ENCODE data around the gene UNC79. TPM values are rescaled to one million over a fixed set of nuclear protein-coding genes. Genes with fewer than 3 reads are reported as not detected.

Gene UNC79
- total RNA-seq, 4 donors from 2014 or later: 0.06 to 0.24 (median 0.19) TPM; not detected in 1

- DNase-seq (ENCODE audit: low spot score) (no peak), ATAC-seq (ENCODE audit: low FRiP score) (no peak)
- no peak for TF ChIP-seq CTCF (IDR thresholded peaks at IDR 0.05)
Observed at GRCh38 chr14:93729993-93730392, 299.3 kb downstream of the UNC79 start.

GRCh38 chr14:93731753-93732152 lies 301.0 kb downstream of the UNC79 start:
- DNase-seq (ENCODE audit: low spot score) (no peak), ATAC-seq (ENCODE audit: low FRiP score) (no peak)
- TF ChIP-seq CTCF (IDR thresholded peaks at IDR 0.05): no peak

- DNase-seq (ENCODE audit: low spot score) (no peak), ATAC-seq (ENCODE audit: low FRiP score) (no peak)
- TF ChIP-seq CTCF (IDR thresholded peaks at IDR 0.05): no peak
Observed at GRCh38 chr14:93732524-93732923, 301.8 kb downstream of the UNC79 start.

- DNase-seq (ENCODE audit: low spot score) (no peak), ATAC-seq (ENCODE audit: low FRiP score) (no peak)
- no peak for TF ChIP-seq CTCF (IDR thresholded peaks at IDR 0.05)
Observed at GRCh38 chr14:93733231-93733630, 302.5 kb downstream of the UNC79 start.

- no peak for ATAC-seq (ENCODE audit: low FRiP score)
- no peak for DNase-seq (ENCODE audit: low spot score)
- TF ChIP-seq CTCF (IDR thresholded peaks at IDR 0.05): no peak
Observed at GRCh38 chr14:93733631-93734030, 302.9 kb downstream of the UNC79 start.

- DNase-seq (ENCODE audit: low spot score): no peak
- TF ChIP-seq CTCF (IDR thresholded peaks at IDR 0.05): no peak
- ATAC-seq (ENCODE audit: low FRiP score): no peak
Observed at GRCh38 chr14:93734086-93734822, 303.5 kb downstream of the UNC79 start.

GRCh38 chr14:93735206-93735605 lies 304.5 kb downstream of the UNC79 start:
- DNase-seq (ENCODE audit: low spot score) (no peak), ATAC-seq (ENCODE audit: low FRiP score) (no peak)
- TF ChIP-seq CTCF (IDR thresholded peaks at IDR 0.05): no peak

All from omental fat pad (tissue), 4 donors.